Fibroblast of mammary gland (primary cell): ENCODE measurements around the gene UQCC2.

Experiments
- DNase-seq: peaks from one replicate; pipeline ENCODE4 v3.0.0-alpha.2; 2010; ENCODE audit warnings: low read depth
- H3K4me3 ChIP-seq: 2 replicates; pipeline ENCODE4 v1.5.1; 2011; ENCODE audit warnings: low read depth, mild to moderate bottlenecking, low read length, moderate library complexity; ENCODE audit not compliant: control insufficient read depth
- TF ChIP-seq, protein P1 (sequence below): conservative IDR thresholded peaks from 2 replicates; pipeline ENCODE4 v1.5.1; 2011; ENCODE audit warnings: low read depth, low read length, inconsistent platforms; ENCODE audit not compliant: control insufficient read depth, insufficient read depth

The UQCC2 gene

DNA sequence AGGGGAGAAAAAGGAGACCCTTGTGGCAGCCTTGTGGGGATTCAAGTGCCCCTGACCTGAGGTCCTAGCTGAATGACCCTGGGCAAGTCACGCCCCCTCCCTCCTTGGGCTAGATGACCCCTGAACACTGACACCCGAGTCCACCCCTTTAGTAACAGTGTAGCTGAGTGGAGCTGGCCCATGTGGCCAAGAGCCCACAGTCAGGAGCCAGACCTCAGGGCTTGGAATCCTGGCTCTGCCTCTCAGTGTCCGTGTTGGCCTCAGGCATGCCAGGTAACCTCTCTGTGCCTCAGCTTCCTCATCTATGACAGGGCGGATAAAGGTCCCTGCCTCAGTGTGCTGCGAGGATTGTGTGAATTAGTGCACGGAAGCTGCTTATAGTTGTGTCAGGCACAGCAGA is 20.9 kb upstream of the UQCC2 start:
- no peak overlapping the region for H3K4me3 ChIP-seq
- DNase-seq, result no peak
- TF ChIP-seq, protein P1, sequence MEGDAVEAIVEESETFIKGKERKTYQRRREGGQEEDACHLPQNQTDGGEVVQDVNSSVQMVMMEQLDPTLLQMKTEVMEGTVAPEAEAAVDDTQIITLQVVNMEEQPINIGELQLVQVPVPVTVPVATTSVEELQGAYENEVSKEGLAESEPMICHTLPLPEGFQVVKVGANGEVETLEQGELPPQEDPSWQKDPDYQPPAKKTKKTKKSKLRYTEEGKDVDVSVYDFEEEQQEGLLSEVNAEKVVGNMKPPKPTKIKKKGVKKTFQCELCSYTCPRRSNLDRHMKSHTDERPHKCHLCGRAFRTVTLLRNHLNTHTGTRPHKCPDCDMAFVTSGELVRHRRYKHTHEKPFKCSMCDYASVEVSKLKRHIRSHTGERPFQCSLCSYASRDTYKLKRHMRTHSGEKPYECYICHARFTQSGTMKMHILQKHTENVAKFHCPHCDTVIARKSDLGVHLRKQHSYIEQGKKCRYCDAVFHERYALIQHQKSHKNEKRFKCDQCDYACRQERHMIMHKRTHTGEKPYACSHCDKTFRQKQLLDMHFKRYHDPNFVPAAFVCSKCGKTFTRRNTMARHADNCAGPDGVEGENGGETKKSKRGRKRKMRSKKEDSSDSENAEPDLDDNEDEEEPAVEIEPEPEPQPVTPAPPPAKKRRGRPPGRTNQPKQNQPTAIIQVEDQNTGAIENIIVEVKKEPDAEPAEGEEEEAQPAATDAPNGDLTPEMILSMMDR, result no peak

DNA sequence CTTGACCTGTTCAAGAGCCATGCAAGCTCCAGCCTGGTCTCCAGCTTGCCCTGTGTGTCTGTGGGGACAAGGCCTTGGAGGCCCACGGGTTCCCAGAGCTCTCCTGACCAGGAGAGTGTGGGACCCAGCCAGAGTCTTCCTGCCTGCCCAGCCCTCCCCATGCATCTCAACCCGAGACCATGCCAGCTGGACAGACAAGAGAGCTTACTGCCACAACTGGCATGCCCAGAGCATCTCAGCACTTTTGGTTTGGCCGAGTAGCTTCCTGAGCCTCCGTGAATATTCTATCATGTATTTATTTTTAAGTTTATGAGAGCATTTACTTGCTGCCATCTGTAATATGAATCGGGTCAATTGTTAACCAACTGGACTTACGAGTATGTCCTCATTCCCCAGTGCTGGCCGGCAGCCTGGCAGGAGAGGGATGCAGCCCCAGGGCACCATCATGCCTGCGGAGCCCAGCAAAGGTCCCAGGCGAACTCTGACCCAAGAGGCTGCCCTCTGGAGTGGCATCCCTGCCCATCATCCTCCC is 20.3 kb upstream of the UQCC2 start:
- H3K4me3 ChIP-seq, result no peak overlapping the region
- no peak for DNase-seq

DNA sequence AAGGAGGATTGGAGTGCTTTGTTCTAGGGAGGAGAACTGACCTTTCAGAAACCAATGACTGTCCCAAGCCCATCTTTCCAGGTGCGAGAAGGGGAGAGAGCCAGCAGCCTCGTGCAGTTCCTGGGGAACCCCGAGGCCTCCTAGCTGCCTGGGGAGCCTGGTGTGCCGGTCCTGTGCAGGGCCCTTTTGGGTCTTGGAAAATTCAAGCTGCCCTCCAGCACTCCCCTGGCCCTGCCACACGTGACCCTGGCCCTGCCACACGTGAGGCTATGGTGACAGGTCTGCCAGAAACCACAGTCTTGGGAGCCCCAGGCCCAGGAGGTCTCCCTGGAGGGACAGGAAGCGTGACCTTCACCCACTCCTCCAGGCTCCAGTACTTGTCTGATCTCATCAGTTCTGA is 19.5 kb upstream of the UQCC2 start:
- TF ChIP-seq, protein P1, result no peak
- no peak for DNase-seq
- no peak overlapping the region for H3K4me3 ChIP-seq

More for the DNA sequence above, 20.3 kb upstream of the UQCC2 start:
- TF ChIP-seq, protein P1, result no peak

DNA sequence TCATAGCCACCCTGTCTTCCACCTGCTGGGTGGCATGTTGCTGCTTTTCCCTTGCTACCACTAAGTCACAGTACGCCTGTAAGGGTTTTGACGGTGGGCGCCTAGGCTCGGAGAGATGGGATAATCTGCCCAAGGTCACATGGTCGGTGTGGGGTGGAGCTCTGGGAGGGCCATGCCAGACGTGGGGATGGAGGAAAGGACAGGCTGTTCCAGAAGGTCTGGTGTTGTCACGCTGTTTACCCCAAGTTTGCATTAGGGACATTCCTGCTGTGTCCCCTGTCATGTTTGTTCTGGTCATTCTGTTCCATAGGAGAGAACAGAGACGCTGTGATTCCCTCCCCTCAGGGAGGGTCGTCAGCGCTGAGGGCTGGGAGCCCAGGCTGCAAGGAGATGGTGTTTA is 19.1 kb upstream of the UQCC2 start:
- TF ChIP-seq, protein P1, result no peak
- no peak for DNase-seq

DNA sequence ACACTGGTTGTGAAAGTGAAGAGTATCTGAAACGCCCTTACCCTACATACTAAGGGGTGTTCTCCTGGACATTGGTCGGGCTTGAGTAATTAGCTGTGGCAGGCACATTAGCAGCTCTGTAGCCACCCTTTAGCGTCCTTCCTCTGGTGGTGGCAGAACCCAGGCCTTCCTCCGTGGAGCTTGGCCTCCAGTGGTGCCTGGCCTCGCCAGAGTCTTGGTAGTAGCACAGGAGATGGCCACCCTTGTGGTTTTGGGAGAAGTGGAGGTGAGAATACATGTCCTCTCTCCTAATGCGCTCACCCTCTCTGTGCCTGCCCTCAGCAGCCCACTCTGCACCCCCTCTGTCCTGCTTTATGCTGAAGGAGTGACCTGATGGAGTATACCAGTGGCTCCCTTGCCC is 17.6 kb upstream of the UQCC2 start:
- H3K4me3 ChIP-seq, result no peak overlapping the region
- TF ChIP-seq, protein P1, result no peak
- DNase-seq, result no peak

More for the DNA sequence above, 19.1 kb upstream of the UQCC2 start:
- no peak overlapping the region for H3K4me3 ChIP-seq

DNA sequence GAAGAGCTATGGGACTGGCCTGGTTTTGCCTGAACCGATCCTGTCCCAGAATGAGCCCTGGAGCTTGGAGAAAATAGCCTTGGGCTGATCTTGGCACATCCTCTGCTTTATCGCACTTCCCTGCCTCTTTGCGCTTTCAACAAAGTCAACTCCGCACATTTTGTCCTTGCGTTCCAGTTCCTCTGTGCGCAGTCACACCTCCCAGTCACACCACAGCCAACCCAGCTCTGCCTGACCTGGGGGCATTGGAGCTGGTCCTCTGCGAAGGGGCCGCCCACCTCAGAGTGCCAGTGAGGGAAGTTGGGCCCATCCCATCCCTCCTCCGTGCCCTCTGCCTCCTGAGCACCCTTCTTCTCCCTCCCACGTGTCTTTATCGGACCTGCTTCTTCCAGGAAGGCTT is 16.9 kb upstream of the UQCC2 start:
- H3K4me3 ChIP-seq, result no peak overlapping the region
- TF ChIP-seq, protein P1, result no peak
- no peak for DNase-seq

DNA sequence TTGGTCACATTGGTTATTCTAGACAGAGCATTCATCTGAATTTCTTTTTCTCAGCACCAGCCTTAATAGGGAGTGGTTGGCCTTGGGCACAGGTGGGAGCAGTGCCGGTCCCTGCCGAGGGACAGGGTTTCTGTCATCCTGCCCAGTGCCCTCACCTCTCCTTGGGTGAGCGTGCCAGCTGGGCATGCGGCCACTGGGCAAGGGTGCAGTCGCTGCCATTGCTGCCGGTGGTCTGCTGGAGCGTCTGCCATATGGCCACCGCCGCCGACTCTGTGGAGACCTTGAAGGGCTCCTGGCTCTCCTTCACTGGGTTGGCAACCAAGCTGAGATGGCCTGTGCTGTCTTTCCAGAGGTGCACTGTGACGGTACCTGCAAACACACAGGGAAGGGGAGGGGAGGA is 16.4 kb upstream of the UQCC2 start:
- H3K4me3 ChIP-seq, result no peak overlapping the region
- no peak for DNase-seq
- TF ChIP-seq, protein P1, result no peak
